Endometrium (tissue), 2 donors: ENCODE measurements around the gene ARHGAP15.

Source experiments
- FAIRE-seq: peaks from 2 replicates; lab custom pipeline; 2012; peaks lifted over from hg19 to GRCh38; lab: Jason Lieb, UNC
- donor health status: control.
- donor health status: control.

ARHGAP15 gene

DNA sequence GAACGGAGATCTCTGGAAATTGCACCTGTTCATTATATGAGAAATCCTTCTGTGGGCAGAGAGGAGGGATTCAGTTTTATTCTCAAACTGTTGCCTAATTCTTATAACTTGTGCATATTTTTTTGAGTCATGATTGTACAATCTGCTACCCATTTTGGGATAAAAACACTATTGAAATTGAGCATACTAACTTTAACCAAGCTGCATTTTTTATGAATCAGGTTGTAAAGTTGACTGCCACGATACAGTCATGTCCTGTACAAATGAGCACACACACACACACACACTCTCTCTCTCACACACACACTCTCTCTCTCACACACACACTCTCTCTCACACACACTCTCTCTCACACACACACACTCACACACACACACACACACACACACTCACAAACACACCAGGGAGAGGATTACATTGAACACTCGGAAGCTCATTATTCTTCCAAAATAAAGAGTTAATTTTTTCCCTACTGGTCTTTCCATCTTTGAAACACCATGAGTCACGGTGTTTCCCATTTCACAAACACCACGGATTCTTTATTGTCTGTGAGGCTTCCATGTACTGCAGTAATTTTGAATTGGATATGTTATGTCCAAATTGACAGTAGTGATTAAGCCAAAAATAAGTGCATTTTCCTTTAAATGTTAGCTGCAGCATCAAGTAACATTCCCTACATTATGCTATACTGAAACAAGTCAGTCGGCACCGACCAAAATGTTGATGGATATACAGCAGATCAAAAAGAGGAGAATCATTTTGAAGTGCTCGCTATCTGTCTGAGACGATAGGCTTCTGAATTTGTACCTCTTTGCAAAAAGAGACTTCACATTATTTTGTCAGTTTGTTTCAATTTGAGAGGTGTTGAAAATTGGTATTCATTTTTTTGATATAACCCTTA is 216.9 kb downstream of the ARHGAP15 start:
- no peak for FAIRE-seq

DNA sequence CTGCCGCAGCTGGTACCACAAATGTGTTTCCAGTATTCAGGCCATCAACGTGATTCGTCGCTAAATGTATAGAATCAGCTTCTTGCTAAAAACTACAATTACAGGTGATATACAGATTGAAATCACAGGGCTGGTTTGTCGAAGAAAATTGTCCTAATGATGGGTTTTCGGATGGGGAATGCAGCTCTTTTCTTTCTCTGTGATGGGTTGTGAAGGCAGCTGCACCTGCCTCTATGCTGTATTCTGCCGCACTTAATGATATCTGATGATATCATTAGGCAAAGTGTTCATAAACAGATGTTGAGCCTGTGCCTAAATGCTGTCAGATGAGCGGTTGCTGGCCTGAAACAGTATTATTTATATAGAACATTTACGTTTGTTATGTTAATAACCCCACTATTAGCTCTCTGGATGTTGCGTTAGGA is 218.1 kb downstream of the ARHGAP15 start:
- FAIRE-seq: no peak

DNA sequence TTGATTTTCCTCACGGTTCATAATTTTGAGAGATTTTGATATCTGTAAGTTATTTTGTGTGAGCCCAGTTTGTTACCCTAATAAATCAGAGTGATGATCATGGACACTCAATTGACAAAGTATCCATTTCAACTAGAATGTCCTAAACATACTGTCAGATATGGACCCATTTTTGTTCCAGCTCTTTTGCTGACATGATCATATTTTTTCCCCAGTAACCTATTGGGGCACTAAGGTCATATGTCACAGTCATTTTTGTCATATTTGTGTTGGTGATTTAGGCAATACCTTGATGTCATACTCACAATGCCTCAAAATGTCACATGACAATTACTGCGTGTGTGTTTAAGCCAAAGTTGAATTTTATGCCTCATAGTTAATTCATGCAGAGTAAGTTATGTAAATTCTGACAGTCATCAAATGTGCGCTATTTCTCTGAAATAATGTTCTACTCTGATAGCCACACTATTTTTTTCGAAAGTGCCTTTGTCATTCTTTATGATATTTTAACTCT is 218.7 kb downstream of the ARHGAP15 start:
- no peak for FAIRE-seq

DNA sequence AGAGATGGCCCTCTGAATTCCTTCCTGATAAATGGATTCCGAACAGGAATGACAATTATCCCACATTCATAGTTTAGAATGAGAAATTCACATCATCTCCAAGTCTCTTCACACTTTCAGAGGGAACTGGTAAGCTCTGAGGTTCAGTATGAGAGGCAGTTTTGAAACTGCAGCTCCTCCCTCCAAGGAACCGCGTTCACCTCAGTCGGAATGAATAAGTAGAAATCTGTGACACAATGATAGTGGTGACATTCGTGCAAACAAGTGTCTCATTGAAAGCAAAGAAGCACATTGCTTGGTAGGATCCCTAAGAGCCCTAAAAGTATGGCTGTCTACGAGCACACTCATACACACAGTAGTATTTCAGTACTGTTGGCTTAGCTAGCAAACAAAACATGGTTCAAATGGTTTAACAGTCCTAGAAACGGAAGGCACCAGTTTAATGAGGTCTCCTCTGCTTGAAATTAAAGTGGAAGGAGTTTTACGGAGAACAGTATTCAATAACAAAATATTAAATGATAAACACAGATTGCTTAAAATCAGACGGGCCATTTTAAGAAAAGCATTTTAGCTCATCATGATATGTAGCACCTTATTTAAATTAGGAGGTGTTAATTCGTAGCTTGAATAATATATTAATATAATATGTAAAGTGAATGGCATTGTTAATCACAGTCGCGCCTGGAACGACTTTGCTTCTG is 225.0 kb downstream of the ARHGAP15 start:
- FAIRE-seq: no peak

DNA sequence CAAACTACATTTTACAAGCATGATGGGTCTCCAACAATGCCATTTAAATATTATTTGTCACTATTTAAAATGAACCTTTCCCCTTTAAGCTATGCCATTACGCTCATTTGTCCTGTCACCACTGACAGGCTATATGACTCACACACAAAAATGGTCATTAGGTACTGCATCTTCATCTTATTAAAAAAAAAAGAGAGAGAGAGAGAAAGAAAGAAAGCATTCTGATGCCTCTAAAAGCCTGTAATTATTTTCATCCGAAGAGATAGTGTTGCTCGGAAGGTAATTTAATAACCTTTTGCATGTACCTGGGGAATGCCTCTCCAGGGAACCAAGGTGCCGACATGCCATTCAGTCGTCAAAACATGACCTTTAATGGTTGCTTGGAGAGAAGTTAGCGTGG is 226.7 kb downstream of the ARHGAP15 start:
- no peak for FAIRE-seq

DNA sequence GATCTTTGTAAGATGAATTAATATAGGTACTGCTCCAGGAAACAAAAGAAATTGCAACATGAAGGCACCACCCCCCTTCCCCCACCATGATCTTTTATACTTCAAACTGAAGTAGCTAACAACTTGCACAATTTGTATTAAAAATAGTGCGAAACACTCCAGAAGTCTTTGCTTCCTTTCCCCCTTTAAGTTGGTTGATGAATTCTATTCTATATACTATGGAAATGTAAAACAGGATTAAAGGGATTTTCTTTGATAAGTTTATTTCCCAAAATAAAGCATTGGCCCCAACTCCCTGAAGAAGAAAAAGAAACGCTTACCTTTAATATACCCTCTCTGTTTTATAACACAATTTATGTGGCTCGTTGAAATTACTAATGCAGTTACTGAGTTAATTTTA is 227.1 kb downstream of the ARHGAP15 start:
- no peak for FAIRE-seq

GRCh38 chr2:143356736-143357446 is 227.7 kb downstream of the ARHGAP15 start:
- no peak for FAIRE-seq

DNA sequence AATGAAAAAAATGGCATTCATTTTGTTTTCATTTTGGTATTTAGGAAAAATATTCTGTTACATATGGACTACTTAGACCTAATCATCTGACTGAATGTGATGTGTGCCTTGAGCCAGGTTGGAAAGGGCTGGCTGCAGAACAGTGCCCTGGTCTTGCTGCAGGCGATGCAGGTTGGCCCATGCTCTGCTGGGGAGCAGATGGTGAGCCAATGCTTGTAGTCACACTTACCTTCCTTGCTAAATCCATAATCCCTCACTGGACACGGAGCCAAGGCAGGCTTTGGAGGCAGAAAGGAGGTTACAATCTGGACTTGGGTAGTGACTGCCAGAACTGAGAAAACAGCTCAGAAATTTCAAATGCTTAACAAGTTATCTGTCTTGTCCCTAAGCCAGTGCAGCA is 228.7 kb downstream of the ARHGAP15 start:
- no peak for FAIRE-seq

DNA sequence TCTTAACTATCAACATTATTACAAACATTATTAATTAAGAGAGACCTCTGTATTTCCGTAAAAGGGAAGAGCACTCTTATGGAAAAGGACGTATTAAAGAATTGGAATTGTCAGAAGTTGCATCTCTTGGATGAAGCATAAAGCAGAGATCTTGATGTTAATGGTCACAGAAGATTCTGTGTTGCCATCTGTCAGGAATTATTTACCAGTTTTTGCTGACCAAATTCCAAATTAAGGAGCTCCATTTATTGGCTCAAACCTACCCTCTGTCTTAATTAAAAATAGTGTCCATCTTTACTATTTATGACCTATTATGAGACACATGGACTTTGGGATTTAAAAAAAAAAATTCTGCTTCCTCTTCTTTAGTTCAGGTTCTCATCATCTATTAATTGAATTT is 232.1 kb downstream of the ARHGAP15 start:
- no peak for FAIRE-seq

GRCh38 chr2:143371616-143372015 is 242.4 kb downstream of the ARHGAP15 start:
- no peak for FAIRE-seq

- no peak for FAIRE-seq
Observed at GRCh38 chr2:143375384-143375880, 246.2 kb downstream of the ARHGAP15 start.

- no peak for FAIRE-seq
Observed at GRCh38 chr2:143378996-143379395, 249.8 kb downstream of the ARHGAP15 start.

DNA sequence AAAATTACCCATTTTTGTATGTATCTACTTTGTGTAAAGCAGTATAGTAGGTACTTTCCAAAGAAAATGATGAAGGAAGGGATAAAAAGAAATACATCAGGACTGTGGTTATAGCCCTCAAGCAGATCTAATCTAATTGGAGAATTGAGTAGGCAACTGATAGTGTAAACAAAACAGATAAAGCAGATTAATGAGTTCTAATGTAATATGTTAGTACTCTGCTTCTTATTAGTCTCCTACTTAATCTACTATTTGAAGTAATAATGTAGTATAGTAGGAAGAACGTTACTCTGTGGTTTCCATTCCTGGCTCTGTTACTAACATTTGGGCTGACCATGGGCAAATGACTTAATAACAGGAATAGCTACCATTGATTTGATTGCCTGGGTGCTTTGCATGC is 250.7 kb downstream of the ARHGAP15 start:
- FAIRE-seq: no peak

DNA sequence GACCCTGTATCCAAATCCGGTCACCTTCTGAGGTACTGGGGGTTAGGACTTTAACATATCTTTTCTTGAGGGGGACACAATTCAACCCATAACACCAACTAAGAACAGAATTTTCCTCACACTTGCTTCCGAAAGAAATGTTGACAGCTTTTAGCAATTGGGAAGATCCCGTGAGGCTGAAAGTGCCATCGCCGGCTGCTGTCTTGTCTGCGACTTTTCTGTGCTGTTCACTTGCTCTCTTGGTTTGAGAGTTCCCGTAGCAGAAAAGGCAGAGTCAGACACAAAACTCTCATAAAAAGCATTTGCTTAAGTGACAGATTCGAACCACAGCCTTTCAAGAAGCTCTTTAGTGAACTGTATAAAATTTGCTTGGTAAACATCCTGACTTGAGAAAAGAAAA is 253.4 kb downstream of the ARHGAP15 start:
- FAIRE-seq: no peak

GRCh38 chr2:143383016-143383415 is 253.8 kb downstream of the ARHGAP15 start:
- FAIRE-seq: no peak

- no peak for FAIRE-seq
Observed at GRCh38 chr2:143384111-143384510, 254.9 kb downstream of the ARHGAP15 start.

- no peak for FAIRE-seq
Observed at GRCh38 chr2:143390171-143390570, 261.0 kb downstream of the ARHGAP15 start.

GRCh38 chr2:143392358-143392757 is 263.1 kb downstream of the ARHGAP15 start:
- no peak for FAIRE-seq

DNA sequence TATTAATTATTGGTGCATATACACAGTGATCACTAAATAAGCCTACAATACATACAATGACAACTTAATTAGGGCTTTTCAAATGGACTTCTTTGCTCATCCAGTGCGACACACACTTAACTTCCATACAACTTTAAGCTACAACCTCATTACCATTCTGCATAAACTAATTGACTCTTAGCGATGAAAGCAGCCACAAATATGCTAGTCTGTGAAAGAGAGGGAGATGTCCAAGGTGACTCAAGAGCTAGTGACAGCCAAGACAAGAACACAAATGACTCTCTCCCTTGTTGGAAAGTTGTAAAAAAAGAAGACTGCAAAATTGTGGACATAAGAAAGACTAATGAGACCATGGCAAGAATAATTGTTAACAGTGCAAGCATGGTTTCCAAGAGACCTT is 264.8 kb downstream of the ARHGAP15 start:
- no peak for FAIRE-seq

DNA sequence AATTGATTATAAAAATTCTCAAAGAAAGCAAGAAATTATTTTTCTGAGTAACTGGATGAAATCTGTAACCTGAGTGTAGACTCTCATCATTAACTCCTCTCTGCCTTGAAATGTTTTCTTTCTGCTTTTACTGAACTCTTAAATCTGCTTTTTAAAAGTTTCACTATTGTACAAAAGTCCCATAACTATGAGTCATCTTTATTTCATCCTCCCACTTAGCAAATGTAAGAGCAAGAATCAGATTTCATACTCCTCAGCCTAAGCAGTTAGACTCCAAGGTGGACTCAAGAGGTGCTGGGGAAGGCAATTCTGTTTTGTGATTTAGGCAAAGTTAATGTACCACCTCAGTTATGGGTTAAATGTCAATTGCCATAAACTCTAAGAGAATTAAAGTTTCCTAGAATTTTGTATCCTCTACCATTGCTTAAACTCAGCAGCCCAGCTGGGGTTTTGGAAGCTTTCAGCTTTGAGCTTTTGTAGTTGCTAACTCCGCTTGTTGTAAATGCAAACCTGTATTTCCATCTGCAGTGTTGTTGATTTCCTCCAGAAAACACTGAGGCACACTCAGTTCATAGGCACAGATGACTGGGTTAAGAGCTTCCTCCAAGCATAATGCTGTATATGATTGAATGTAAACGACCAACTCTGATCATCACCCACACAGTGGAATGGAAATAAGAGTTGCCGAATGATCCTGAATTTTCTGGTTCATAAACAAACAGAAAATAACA is 268.8 kb downstream of the ARHGAP15 start:
- peak; percentile 91 for FAIRE-seq

DNA sequence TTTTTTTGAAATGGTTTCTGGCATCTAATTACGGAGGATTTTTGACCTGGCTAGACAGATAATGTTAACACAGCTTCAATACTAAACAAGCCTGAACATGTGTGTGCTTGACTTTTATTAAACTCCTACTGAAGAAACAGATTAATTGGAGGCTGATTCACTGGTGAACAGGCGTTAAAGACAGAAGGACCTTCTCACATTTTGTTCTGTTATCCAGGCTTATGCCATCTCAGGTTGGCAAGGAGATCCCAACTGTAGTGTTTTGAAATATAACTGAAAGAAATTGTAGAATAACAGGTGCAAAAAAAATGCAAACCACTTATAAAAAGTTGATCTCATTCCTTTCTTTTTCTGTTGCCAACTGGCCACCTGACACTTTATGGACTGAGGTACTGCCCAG is 269.6 kb downstream of the ARHGAP15 start:
- no peak for FAIRE-seq

GRCh38 chr2:143399631-143400069 is 270.4 kb downstream of the ARHGAP15 start:
- no peak for FAIRE-seq
